GM18868 (cell line): Measurements from ENCODE around the gene EEF1AKMT2.
"Not testable (repeated sequence)": the region's sequence is repeated elsewhere in the genome, so short reads cannot be mapped to it uniquely, and the experiment has no call there.

Experiments
- ATAC-seq: cut with Tn5 transposase; IDR thresholded peaks from one replicate; pipeline ENCODE4 v1.9.1; 2021; ENCODE audit warnings: mild to moderate bottlenecking, moderate library complexity; ENCODE audit not compliant: unreplicated experiment

Gene EEF1AKMT2

GRCh38 chr10:124791547-124792348 lies at the start of gene EEF1AKMT2:
Gene EEF1AKMT2 (minus strand): TSS chr10:124791887. CDS start chr10:124791833, 54 bp downstream.
- ATAC-seq: peak; percentile 88

DNA sequence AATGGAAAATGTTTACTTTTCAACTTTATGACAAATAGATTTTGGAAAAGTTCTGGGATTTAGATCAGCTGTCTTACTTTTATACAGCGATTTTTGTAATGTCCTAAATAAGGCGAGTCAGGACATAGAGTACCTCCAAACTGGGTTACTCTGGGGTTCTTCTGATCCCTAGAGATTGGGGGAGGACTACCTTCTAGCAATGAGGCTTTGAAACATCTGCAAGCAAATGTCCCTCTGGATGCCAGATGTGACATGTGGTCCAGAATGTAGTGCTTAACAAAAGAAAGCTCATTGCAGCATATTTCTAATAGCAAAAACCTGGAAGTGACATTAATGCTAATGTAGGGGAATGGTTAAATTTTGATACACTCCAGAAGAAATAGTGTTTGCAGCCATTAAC lies 46.0 kb upstream of the EEF1AKMT2 start:
- ATAC-seq: no peak

GRCh38 chr10:124831116-124831515 lies 39.4 kb upstream of the EEF1AKMT2 start:
- ATAC-seq: no peak

- no peak for ATAC-seq
Observed at GRCh38 chr10:124830445-124830844, 38.8 kb upstream of the EEF1AKMT2 start.

- no peak for ATAC-seq
Observed at GRCh38 chr10:124829447-124830115, 37.9 kb upstream of the EEF1AKMT2 start.

DNA sequence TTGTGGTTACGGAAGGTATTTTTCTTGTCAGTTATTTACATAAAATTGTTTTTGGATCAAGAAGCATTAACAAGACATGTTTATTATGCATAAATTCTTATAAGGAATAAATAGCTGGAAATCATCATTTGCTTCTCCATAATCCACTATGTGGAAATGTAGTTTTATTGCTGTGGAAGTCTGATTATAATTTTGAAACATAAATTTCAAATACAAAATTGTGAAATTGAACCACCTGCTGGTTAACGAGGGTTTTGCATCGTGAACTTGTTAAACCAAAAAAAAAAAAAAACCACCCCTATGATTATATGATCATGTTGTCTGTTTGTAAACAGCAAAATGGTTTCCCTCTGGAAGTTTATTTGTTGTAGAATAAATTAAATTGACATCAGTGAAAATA lies 35.8 kb upstream of the EEF1AKMT2 start:
- ATAC-seq: no peak

GRCh38 chr10:124826262-124826661 lies 34.6 kb upstream of the EEF1AKMT2 start:
- ATAC-seq: no peak

DNA sequence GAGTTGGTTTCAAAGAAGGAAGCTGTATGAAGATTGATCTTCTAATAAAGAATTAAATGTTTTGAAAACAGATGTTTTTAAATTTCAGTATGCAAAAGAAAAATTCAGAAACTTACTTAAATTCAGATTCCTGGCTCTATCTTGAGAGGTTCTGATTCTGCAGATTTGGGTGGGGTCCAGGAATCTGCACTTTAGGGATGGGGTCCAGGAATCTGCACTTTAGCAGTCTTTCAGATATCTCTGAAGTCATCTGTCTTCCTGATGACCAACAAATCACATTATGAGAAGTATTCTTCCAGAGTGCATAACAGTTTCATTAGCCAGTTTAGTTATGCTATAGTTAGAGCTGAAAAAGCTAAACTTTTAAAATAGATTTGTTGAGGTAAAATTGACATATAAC lies 34.0 kb upstream of the EEF1AKMT2 start:
- no peak for ATAC-seq

DNA sequence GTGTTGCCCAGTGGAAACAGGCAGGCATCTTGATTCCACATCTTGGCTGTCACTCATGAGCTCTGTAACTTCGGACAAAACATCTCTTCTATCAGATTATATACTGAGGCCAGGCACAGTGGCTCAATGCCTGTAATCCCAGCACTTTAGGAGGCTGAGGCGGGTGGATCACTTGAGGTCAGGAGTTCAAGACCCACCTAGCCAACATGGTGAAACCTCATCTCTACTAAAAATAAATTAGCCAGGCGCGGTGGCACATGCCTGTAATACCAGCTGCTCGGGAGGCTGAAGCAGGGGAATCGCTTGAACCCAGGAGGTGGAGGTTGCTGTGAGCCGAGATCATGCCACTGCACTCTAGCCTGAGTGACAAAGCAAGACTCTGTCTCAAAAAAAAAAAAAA lies 33.2 kb upstream of the EEF1AKMT2 start:
- not testable (repeated sequence) for ATAC-seq

- no peak for ATAC-seq
Observed at GRCh38 chr10:124824507-124824906, 32.8 kb upstream of the EEF1AKMT2 start.

DNA sequence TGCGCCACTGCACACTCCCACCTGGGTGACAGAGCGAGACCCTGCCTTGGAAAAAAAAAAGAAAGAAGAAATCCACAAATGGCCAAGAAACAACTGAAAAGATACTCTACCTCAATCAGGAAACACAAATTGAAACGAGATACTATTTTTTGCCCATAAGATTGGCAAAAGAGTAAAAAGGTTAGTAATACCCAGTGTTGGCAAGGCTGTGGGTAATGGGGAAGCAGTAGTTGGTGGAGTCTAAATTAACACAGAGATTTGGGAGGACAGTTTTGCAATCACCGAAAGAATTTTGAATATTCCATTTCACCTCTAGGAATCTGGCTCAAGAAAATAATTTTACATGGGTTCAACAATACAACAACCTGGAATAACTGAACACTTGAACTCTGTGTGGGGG lies 29.8 kb upstream of the EEF1AKMT2 start:
- no peak for ATAC-seq

DNA sequence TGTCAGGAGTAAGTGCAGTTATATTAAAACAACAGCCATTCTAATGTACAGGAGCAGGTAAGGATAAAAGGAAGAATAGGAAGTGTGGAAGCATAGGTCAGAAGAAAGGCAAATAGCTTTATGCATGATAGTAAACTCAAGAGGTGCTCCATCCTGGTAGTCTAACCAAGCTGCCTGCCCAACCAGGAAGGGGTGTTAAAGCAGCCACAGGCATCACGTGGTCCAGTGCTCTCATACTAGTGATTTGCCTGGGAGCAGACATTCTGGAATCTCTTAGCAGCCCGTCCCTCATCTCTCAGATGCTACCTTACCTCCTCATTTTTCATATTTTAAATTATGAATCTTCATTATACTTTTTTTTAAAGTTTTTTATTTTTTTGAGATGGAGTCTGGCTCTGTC lies 28.4 kb upstream of the EEF1AKMT2 start:
- no peak for ATAC-seq

- peak; percentile 49 for ATAC-seq
Observed at GRCh38 chr10:124802313-124802675, 10.6 kb upstream of the EEF1AKMT2 start.

GRCh38 chr10:124799211-124799610 lies 7.5 kb upstream of the EEF1AKMT2 start:
- ATAC-seq: no peak

- no peak for ATAC-seq
Observed at GRCh38 chr10:124798781-124799180, 7.1 kb upstream of the EEF1AKMT2 start.

GRCh38 chr10:124798364-124798763 lies 6.7 kb upstream of the EEF1AKMT2 start:
- ATAC-seq: no peak

GRCh38 chr10:124792998-124793352 lies 1.3 kb upstream of the EEF1AKMT2 start:
- no peak for ATAC-seq

DNA sequence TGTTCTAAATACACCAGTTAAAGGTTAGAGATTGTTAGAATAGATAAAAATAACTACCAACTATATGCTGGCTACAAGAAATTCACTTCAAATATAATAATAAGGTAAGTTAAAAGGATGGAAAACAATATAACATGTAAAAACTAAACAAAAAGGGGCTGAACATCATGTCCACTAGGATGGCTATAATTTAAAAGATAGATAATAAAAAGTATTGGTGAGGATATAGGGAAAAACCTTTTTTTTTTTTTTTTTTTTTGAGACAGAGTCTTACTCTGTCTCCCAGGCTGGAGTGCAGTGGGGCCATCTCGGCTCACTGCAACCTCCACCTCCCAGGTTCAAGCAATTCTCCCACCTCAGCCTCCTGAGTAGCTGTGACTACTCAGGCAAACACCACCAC lies 8.8 kb downstream of the EEF1AKMT2 start:
- ATAC-seq: not testable (repeated sequence)

DNA sequence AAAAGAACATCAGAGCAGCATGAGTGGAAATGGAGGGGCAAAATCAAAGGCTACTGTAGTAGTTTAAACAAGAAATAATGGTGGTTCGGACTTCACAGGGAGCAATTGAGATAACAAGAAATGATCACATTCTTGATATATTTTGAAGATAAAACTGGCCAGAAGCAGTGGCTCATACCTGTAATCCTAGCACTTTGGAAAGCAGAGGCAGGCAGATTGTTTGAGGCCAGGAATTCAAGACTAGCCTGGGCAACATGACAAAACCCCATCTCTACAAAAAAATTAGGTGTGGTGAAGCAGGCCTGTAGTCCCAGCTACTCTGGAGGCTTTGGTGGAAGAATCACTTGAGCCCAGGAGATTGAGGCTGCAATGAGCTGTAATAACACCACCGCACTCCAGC lies 22.9 kb downstream of the EEF1AKMT2 start:
- ATAC-seq: no peak

GRCh38 chr10:124765256-124765655 lies 26.4 kb downstream of the EEF1AKMT2 start:
- ATAC-seq: no peak

- ATAC-seq: no peak
Observed at GRCh38 chr10:124763267-124763666, 28.4 kb downstream of the EEF1AKMT2 start.

- ATAC-seq: no peak
Observed at GRCh38 chr10:124762281-124762680, 29.4 kb downstream of the EEF1AKMT2 start.
